Measurements from ENCODE around the gene NAT14.
A peak's percentile ranks its signal among the peaks of the same experiment; 100 is the strongest.

NAT14 gene

GRCh38 chr19:55472463-55472862 lies 12.5 kb upstream of the NAT14 start:
- no peak for DNase-seq

GRCh38 chr19:55473225-55474012 lies 11.6 kb upstream of the NAT14 start:
- DNase-seq: no peak

- no peak for DNase-seq
Measured at GRCh38 chr19:55474269-55475265, 10.4 kb upstream of the NAT14 start.

- peak; percentile 91 for DNase-seq
Measured at GRCh38 chr19:55476100-55476775, 8.8 kb upstream of the NAT14 start, which contains the start of gene ZNF628. ZNF628 (plus strand) TSS chr19:55476617; CDS start chr19:55479911, 3,294 bp downstream.

- no peak for DNase-seq
Measured at GRCh38 chr19:55477905-55478304, 7.1 kb upstream of the NAT14 start.

GRCh38 chr19:55478364-55478763 lies 6.6 kb upstream of the NAT14 start:
- DNase-seq: no peak

- no peak for DNase-seq
Measured at GRCh38 chr19:55479045-55479444, 5.9 kb upstream of the NAT14 start.

GRCh38 chr19:55479451-55480230 lies 5.3 kb upstream of the NAT14 start:
- no peak for DNase-seq

- no peak for DNase-seq
Measured at GRCh38 chr19:55481148-55481793, 3.7 kb upstream of the NAT14 start.

GRCh38 chr19:55481794-55482155 lies 3.2 kb upstream of the NAT14 start:
- DNase-seq: no peak

- DNase-seq: no peak
Measured at GRCh38 chr19:55482156-55482961, 2.6 kb upstream of the NAT14 start.

- DNase-seq: no peak
Measured at GRCh38 chr19:55482967-55483705, 1.9 kb upstream of the NAT14 start.

- no peak for DNase-seq
Measured at GRCh38 chr19:55483706-55484592, 1.0 kb upstream of the NAT14 start.

GRCh38 chr19:55485439-55486011 lies 537 bp downstream of the NAT14 start:
- DNase-seq: no peak

GRCh38 chr19:55486043-55486970 lies 1.3 kb downstream of the NAT14 start:
- no peak for DNase-seq

- DNase-seq: no peak
Measured at GRCh38 chr19:55486971-55487923, 2.3 kb downstream of the NAT14 start.

Measured in NCI-H187 treated with DMSO at 0.1 percent for 48 hours (cell line).